Measurements from ENCODE around the gene PRSS12. TPM values are rescaled to one million over a fixed set of nuclear protein-coding genes. Genes with fewer than 3 reads are reported as not detected.

PRSS12 gene
- total RNA-seq, 2 experiments from 2014 or later = not detected

DNA sequence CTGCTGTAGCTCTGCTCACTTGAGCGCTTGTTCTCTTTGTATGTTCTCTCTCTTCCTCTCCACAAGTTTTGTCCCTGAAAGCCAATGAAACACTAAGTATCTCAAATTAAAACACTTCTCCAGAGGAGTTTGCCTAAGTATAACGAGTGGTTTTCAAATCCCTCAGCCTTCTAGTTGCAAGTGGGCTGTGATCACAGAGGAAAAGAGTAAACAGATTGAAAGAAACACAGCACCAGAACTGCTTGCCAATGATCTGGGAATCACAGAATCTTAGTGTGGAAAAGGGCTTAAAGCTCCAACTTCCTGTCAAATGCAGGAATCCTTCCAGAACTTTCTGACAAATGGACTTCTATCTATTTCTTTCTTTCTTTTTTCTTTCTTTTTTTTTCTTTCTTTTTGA lies 4.8 kb upstream of the PRSS12 start:
- POLR2A ChIA-PET = no interaction called here
- CTCF ChIA-PET = no interaction called here

DNA sequence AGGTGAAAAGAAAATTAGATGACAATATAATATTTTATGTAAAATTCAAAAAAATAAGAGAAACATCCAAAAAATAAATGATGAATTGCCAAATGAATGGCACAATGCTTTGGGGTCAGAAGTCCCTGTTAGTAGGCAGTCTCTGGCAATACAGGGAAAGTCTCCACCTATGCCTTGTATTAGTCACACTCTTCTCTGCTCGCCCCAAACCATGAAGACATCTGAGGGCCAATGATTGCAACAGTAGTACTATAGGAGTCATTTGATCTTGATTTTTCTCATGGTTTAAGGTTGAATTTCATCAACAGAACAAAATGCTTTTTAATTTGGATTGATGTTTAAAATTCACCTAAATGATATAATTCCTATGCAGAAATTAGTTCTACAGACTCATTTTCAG lies 3.9 kb upstream of the PRSS12 start:
- ChIA-PET CTCF (no interaction called here), POLR2A (no interaction called here)

DNA sequence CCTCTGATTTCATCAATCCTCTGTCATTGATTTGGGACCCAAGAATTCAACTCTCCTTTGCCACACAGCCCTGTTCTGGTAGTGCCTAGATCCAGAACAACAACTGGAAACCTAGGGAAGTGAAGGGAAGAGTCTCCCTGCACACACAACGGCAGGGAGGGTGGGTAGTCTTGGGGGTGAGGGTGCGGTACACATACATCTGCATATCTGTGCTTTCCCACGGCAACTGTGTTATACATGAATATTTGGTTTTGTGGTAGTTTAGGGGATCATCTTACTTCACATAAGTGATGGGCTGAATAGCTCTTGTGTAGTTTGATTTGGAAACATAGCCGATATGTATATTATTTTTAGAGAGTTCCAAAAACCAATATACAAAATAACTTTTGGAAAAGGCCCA lies 3.3 kb upstream of the PRSS12 start:
- POLR2A ChIA-PET = no interaction called here
- CTCF ChIA-PET = no interaction called here

DNA sequence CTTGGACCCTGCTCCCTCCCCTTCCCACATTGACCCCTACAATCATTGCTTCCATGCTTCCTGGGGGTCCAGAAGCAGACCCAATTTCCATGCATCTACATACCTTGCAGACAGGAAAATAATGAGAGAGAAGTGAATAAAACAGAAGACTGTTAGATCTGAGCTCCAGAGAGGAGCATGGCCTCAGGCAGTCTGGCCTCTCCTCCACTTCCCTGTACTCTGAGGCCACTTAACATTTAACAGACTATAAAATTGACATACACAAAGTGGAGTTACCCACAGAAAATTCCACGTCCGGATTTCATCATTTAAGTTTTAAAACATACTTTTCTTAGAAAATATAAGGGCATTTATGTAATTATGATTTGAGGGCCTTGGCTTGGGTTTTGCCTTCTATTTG lies 2.1 kb upstream of the PRSS12 start:
- POLR2A ChIA-PET = no interaction called here
- CTCF ChIA-PET = no interaction called here

DNA sequence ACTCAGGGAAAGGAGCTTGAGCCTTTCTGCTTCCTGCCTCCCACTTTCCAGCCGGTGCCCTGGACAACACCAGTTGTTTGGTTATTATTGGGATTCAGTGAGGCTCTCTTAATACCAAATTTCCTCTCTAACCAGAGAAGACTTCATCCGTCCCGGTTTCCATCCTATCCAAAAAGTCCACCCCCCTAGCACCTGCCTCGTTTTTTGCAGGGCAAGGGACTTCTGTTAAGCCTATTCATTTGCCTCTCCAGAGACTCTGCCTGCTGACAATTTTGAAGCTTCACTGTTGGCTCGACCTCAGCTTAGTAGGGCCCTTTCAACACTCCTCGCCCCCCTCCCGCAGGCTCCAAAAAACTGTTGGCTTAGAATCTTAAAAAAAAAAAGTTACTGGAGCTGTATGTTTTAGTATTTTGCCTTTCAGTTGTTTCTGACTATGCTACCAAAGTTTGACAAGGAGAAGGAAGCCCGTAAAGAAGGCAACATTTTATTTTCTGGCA lies 779 bp upstream of the PRSS12 start:
- CTCF ChIA-PET = interaction anchor here (1.4 to 1.5 kb wide), 2 partner anchors 8 to 19 kb away, joined by 3 read pairs; no protein-coding TSS in a partner anchor
- POLR2A ChIA-PET = no interaction called here

DNA sequence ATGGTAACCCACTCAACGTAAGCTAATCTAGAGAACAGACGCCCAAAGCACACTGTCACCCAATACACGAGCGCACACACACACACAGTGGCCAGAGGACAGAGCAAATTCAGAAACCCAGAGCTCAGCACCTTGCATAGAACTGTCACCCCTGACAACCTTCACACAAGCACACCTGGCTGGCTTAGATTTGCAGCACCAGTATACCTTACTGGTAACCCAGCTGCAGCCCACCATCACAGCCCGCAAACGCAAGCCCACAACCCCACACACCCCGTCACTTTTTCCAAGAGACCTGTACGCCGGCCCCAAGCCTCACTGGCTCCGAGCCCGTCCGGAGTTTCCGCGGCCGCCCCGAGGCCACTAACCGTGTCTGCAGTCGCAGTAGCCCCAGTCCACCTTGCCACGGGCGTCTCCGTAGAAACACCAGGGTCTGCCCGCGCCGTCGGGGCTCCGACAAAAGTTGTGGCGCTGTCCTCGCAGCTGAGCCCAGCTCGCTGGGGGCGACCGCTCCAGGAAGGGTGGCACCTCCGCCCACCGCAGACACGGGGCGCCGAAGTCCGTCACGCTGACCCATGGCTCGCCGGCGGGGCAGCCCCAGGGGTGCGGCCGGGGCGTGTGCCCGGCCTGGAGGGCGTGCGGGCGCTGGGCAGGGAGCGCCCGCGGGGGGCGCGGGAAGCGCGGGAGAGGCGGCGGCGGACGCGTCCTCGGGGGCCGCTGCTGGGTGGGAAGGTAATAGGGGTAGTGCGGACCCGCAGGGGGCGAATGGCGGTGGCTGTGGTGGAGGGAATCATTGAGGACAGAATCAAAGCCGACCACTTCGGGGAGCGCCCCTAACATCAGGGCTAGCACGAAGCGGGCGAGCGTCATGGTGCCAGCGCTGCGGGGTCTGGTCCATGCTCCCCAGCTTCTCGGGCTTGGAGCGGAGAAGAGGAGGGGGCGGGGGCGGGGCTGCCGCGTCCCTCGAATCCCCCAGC lies 664 bp downstream of the PRSS12 start:
- ChIA-PET POLR2A (no interaction called here), CTCF (interaction anchor here (1.4 to 1.5 kb wide), 3 partner anchors 9 to 18 kb away, joined by 3 to 4 read pairs (median 3); no protein-coding TSS in a partner anchor)

DNA sequence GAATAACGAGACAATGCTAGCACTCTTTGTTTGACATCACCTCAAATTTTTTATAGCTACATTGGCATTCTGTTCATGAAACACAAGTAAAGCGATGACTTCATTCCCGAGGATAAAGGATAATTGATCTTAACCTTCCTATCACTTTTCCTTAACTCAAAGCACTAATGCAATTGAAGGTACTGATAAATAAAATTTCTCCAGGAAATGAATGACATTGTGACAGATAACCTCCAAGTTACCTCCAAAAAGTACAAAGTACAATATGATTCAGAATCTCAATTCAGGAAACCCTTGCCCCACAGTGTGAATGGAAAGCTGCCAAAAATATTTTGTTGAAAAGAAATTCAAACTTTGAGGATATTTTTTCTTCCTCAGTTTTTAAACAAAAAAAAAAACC lies 1.8 kb downstream of the PRSS12 start:
- POLR2A ChIA-PET = no interaction called here
- CTCF ChIA-PET = no interaction called here

DNA sequence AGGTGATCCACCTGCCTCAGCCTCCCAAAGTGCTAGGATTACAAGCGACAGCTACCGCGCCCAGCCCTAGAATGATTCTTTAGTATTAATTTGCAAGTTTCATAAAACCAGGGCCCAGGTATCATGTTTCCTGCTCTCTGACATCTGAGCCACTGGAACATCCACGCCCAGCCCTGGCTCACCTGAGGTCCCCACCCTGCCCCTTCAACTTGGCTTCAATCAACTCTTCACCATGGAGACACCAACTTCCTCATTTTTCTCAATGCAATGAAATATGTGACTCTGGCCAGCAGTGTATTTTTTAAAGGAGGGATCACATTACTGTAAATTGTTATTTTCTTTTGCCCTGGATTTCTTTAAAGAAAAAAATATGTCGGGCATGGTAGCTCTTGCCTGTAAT lies 3.9 kb downstream of the PRSS12 start:
- POLR2A ChIA-PET = no interaction called here
- CTCF ChIA-PET = no interaction called here

DNA sequence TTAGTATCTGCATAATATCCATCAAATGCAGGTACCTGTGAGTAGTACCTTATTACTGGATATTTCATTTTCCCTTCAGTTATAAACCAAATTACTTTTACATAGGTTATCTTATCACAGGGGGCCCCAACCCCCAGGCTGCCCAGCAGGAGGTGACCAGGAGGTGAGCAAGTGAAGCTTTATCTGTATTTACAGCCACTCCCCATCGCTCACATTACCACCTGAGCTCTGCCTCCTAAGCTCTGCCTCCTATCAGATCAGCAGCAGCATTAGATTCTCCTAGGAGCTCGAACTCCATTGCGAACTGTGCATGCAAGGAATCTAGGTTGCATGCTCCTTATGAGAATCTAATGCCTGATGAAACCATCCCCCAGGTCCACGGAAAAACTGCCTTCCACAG lies 6.3 kb downstream of the PRSS12 start:
- CTCF ChIA-PET = no interaction called here

DNA sequence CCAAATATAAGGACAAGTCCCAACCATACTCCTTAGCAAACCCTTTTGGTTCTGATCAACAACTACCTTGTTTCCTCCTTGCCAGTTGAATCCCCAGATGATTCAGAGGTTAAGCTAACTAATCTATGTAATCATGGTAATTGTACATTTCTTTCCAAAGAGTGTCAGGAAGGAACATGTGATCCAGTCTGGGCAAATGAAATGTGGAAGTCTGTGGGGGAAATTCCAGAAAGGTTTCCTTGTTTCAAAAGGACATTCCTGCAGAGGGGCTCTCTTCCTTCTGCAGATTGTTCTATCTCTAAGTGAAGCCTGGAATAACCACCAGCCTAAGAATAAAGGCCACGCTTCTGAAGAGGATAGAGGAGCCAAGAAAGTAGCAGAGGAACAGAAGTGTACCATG lies 7.0 kb downstream of the PRSS12 start:
- CTCF ChIA-PET = no interaction called here
- POLR2A ChIA-PET = no interaction called here

More for the DNA sequence above, 6.3 kb downstream of the PRSS12 start:
- POLR2A ChIA-PET = no interaction called here

DNA sequence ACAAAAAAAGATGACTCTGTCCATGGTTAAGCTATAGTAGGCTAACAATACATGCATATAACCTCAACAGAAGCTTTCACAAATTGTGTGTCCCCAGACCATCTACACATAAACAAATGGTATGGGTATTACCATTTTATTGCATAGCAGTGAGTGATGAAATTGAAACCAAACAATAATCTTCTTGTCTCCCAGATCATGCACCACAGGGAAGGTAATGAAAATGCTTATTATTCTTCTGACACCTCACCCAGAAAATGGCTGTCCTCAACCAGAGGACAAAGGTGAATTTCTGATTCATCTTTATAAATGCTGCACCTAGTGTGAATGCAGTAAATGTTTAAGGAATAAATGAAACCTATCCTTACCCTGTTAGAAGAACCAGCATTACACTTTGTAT lies 8.0 kb downstream of the PRSS12 start:
- ChIA-PET CTCF (no interaction called here), POLR2A (no interaction called here)

DNA sequence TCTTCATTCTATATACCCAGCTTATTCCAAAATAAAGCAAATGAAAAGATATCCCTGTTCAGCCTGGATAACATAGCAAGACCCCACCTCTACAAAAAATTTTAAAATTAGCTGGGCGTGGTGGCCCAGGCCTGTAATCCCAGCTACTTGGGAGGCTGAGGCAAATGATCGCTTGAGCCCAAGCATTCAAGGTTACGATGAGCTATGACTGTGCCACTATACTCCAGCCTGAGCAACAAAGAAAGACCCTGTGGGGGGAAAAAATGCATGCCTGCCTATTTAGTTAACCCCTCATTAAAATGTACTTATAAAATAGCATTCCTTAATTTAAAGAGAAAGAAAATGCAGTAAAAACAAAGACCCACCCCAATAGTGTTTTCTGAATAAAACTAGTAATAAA lies 9.3 kb downstream of the PRSS12 start:
- CTCF ChIA-PET = no interaction called here

DNA sequence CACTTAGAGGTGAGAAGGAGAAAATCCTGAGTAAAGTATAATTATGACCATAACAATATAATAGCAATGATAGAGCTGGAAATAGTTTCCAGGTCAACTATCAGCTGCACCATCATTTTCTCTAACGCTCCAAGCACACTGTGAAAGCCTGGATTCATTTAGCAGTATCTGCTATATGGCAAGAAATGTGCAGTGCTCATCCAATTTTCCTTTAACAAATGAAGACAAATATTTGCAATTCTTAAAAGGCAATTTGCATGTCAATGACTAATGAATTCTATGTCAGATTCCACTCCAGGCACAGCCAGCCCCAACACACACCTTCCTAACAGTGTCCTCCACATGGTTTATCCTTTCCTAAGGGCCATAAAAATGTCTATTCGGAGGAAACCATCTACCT lies 12.7 kb downstream of the PRSS12 start:
- CTCF ChIA-PET = no interaction called here

More for the DNA sequence above, 9.3 kb downstream of the PRSS12 start:
- POLR2A ChIA-PET = no interaction called here

DNA sequence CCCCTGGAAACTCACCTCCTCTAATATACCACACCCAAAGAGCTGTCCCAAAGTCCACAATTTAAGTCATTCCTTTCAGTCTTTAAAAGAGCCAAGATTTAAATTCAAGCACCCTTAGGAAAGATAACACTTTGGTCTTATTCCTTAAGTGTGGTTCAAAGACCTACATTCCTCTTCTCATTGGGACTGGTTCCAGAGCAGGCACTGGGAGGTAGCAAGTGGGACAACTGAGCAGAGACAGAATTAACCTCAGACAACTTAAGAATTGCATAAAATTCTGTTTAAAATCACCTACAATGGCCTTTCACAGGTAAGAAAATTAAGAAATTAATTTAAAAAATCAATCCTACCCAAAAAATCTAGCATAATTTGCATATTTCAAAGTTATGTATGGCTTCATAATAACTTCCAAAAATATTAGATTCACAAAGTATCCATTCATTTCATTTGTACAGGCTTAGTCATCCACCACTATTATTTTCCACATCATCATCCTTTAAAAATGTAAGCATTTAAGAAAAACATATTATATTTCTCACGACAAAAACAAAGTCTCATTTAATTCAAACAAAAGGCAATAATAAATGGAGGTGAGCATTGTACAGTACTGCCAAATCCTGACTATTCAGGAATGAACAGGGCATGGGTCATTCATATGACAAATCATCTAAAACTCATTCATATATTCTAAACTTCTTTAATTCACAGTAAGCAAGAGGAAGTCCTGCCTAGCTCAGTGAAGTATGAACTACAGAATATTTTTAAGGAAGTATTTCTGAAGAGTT lies 13.6 kb downstream of the PRSS12 start:
- ChIA-PET POLR2A (no interaction called here), CTCF (no interaction called here)

More for the DNA sequence above, 12.7 kb downstream of the PRSS12 start:
- POLR2A ChIA-PET = no interaction called here

DNA sequence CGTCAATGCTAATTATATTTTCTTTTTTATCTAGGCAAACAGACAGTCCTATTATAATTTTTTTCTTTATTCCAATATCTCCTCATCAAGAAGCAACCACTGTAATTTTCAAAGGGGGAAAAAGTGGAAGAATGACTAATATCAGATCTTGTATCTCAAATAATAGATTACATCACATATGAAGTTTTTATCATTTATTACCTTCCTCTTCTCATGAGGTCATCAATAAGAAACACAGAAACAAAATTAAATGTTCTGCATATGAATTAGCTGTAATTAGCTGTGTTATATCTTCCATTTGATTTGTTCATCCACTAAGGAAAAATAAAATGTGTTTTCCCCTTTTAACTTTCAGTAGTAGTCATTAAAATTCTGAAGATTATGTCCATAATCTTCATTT lies 14.3 kb downstream of the PRSS12 start:
- CTCF ChIA-PET = no interaction called here
- POLR2A ChIA-PET = no interaction called here

DNA sequence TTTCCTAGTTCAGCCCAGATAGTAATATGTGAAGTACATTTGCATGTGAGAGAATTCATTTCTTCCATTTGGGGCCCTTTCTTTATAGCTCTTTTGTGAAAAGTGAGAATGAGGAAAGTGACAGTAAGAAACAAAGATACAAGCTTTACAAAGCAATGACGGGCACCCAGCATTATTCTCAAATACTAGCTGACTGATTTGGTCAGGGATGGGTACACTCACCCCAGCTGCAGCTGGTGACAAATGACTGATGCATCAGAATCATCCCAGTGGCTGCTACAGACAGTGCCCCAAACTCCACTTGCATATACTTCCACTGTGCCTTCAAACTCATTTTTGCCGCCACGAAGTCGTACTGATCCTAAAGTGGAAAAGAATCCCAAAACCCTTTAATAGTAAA lies 14.8 kb downstream of the PRSS12 start:
- ChIA-PET CTCF (no interaction called here), POLR2A (no interaction called here)

DNA sequence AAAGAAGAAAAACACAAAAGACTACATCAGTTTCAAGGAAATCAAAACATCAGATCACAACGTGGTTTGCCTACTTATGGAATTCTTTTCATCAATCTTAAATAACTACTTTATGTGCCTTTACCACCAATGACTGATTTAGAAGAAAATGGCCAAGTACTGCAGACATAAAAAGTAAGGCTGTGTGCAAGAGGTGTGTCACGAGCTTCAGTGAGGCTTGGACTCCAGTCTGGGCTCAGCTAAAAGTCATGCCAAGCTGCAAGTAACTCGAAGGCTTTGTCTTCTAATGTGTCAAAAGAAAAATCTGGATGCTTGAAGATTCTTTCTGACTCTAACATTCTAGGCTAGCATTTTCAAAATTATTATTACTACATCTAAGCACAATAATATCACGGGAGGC lies 17.0 kb downstream of the PRSS12 start:
- ChIA-PET POLR2A (no interaction called here), CTCF (no interaction called here)

DNA sequence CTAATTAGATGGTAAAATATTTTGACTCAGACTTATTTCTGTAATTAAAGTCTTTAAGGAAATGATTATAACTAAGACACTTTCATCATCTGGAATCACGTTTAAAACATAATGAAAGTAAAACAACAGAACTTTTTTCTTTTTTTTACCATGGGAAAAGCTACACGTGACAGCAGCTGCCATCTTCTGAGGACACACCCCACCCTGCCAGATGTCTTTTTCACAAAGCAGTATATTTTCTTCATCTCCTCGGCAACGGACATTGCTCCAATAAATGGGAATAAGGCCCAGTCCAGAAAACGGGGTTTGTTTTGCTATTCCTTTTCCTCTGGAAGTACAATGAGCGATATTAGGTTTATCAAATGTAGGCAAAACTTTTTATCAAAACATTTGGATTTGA lies 17.5 kb downstream of the PRSS12 start:
- ChIA-PET CTCF (no interaction called here), POLR2A (no interaction called here)

DNA sequence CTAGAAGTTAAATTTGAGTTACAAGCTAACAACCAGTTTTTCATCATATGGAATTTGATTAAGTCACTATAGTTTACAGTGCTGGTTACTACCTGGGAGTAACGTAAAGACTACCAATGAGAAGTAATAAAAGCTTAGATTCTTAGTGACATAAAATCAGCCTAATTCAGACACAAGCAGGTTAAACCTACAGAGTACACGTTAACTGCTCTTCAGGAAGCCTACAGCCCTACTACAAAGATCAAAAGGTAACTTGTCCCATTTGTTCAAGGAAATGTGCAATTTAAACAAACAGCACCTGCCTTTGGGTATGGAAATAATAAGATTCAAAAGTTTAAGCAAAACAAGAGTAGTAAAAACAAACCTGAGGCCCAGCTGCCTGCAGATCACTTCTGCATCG lies 21.5 kb downstream of the PRSS12 start:
- ChIA-PET POLR2A (no interaction called here), CTCF (no interaction called here)

DNA sequence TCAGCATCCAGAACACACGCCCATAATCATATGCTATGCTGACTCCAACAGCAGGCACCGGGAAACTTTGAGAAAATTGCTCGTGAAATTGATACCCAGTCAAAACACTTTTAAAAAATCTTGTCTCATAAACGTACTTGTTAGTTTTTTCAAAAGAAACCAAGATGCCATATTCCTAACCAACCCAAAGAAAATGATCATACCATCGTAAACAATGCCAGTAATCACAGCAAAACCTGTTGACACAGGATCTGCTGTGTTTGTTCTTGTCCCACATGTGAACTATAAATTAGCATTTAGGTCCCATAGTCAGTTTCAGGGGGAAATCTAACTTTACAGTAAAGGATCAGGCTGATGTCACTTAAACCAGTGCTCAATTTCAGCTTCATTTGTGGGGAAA lies 23.0 kb downstream of the PRSS12 start:
- ChIA-PET CTCF (no interaction called here), POLR2A (no interaction called here)

DNA sequence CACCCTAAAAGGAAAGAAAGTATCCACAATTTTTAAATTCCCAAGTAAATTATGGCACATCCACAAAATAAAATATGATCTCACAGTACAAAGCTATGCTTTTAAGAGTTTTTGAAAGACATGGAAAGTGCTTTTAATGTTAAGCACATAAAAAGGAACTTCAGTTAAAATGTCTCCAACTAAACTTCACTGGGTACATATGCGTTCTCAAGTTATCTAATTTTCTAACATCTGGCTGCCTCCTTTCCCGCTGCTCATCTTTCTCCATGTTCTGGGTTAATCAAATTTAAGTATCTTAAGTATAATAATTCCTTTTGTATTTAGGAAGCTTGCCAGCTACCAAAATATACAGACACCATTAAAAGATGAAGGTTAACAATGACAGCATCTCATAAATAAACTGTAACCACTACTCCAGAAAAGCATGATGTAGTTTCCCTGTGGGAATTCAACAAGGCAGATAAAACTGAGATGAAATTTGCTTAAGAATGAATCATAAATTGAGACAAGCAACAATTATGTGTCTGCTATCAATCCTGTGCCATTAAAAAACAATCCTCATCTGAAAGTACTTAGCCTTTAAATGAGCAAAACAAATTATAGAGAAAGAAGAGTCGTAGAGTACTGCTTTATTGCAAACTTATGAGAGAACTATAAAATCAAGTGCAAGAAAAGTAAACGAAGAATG lies 25.1 kb downstream of the PRSS12 start:
- POLR2A ChIA-PET = no interaction called here
- CTCF ChIA-PET = no interaction called here

All from activated CD8-positive, alpha-beta memory T cell treated with anti-CD3 and anti-CD28 coated beads for 36 hours (primary cell).